Activated T-cell treated with anti-CD3 and anti-CD28 coated beads, Interleukin-2, amount 50 U/mL, for 1 hour (primary cell): ENCODE results near the gene CLASP1.
"Not testable (repeated sequence)": the region's sequence is repeated elsewhere in the genome, so short reads cannot be mapped to it uniquely, and the experiment has no call there.

Experiments
- DNase-seq: peaks from one replicate; pipeline ENCODE4 v3.0.0-alpha.2; 2020

The CLASP1 gene

DNA sequence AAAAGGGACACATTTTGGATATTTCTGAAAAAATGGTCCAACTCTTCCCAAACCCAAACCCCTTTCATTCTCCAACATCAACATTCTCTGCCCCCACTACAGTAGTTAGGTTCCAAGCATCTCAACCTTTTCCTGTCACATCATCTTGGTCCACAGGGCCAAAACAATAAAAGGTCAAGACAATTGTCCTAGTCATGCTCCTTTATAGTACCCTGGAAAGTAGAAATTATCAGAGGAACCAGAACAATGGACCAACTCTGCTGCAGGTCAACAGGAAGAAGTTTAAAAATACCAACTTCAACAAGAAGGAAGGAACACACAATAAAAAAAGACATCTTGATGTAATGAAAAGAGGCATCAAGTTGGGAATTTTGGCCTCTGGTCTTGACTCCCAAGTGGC is 36.1 kb downstream of the CLASP1 start:
- no peak for DNase-seq

GRCh38 chr2:121611730-121612705 is 37.2 kb downstream of the CLASP1 start:
- no peak for DNase-seq

- not testable (repeated sequence) for DNase-seq
Observed at GRCh38 chr2:121611048-121611649, 38.1 kb downstream of the CLASP1 start.

GRCh38 chr2:121610487-121610874 is 38.8 kb downstream of the CLASP1 start:
- DNase-seq = not testable (repeated sequence)

GRCh38 chr2:121608967-121609366 is 40.3 kb downstream of the CLASP1 start:
- no peak for DNase-seq

GRCh38 chr2:121608367-121608766 is 40.9 kb downstream of the CLASP1 start:
- DNase-seq = no peak

DNA sequence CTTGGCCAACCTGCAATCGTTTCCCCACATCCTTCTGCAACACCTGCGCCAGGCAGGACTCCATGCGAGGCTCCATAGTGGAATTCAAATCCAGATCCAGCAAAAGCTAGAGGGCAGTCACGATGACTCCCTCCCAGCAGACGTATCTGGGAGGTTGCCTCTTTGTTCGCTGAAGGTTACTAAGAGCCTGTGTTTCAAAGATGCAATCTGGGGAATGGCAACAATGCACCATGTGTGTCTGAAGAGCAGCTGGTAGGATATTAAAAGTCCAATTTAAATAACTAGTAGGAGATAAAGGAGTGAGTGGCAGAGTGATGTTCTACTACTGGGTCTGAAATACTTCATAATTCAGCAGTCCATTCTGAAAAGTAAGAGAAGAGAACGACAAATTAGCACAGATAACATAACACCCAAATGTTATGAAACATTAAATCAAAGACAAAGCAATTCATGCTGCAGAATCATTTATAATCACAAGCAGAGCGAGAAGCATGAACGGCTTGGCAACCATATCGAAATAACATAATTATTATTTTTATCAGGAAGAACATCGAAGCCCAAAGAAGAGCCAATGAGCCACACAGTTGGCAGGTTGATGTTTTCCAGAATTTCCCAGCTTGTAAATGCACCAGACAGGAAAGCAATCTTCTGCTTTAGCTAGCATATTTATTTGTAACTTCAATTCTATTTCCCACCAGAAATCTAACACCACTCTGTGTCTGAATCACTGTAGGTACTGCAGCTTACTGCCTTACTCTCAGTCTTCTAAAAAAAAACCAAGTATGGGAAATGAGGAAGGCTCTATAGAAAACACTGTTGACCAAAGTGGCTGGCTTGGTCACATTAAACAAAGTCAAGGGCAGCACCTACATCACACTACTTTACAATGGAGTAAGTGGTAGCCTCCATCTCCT is 43.2 kb downstream of the CLASP1 start:
- no peak for DNase-seq

DNA sequence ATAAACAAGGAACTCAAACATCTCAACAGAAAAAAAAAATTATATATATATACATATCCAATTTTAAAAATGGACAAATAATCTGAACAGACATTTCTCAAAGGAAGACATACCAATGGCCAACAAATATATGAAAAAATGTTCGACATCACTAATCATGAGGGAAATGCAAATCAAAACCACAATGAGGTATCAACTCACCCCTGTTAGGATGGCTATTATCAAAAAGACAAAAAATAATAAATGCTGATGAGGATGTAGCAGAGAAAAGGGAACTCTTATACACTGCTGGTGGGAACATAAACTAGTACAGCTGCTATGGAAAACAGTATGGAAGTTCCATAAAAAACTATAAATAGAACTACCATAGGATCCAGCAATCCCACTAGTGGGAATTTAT is 46.1 kb downstream of the CLASP1 start:
- DNase-seq = no peak

DNA sequence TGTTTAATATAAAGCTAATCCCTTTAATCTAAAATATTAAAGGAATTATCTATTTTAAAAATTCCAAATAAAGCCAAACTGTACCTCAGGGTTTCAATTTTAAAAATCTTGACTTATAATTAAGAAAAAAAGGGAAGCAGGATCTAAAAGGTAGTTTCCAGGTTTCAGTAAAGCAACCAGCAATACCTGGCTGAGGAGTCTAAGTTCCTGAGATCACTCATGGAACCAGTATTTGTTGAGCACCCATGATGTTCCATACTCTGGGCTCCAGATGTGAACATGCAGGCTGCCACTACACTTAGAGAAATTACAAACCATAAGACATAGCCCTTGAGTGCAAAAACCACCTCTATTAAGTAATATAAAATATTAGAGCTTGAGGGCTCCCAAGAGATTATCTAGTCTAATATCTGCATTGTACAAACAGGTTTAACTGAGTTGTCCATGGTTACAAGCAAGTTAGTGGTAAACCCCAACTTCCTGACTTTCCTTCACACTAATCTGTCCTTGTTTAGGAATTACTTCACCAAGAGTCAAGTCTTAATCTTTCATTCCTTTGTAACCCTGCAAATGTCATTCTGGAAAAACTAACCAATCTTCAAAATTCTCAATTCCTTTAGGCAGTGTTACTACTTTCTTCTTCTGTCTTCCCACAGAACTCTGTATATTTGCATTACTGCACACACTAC is 49.2 kb downstream of the CLASP1 start:
- DNase-seq = no peak

GRCh38 chr2:121598087-121598486 is 51.2 kb downstream of the CLASP1 start:
- DNase-seq = no peak

- DNase-seq = no peak
Observed at GRCh38 chr2:121596221-121597080, 52.8 kb downstream of the CLASP1 start.

DNA sequence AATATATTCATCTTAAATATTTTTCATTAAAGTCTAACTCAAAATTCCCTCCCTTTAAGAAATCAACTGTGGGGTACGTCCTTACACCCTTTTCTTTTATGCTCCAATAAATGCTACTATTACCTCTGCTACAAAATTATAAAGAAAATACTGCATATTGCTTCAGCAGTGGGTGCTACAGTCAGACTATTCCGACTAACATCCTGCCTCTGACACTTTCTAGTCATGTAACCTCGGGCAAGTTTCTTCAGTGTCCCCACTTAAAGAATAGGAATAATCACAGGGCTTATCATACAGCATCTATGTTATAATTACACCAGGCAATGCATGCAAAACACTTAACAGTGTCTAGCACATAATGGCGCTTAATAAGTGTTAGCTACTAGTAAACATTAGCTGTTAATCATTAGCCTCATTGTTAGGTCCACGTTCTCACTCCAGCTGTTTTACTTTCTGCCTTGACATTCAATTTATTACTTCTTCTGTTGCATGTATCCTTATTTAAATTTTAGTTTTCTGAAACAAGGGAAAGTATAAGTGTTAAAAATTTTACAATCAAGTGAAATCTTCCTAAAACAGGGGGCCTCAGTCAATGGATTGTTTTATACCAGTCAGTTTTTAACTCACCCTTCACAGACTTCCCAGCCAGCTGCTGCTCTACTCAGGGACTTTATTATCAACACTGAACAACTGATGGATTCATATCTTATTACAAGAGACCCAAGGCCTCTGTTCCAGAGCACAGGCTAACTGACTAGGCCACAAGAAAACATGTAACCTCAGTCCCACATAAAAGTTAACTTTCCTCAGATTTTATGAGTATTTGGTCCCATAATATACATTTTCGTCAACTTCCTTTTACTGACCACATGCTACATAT is 54.0 kb downstream of the CLASP1 start:
- no peak for DNase-seq

- no peak for DNase-seq
Observed at GRCh38 chr2:121591199-121591598, 58.1 kb downstream of the CLASP1 start.

GRCh38 chr2:121588357-121588756 is 60.9 kb downstream of the CLASP1 start:
- no peak for DNase-seq

DNA sequence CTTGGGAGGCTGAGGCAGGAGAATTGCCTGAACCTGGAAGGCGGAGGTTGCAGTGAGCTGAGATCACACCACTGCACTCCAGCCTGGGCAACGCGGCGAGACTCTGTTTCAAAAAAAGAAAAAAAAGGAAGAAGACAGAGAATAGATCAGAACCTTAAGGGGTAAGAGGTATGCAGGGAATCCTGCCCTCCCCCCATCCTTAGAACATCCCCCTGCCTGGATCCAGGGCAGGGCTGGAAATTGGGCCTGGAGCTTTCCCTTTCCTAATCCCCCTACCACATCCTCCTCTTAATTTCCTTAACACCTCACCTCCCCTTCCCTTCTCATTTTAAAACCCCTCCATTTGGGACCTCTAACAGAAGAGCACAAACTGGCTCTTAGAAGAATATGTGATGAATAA is 62.1 kb downstream of the CLASP1 start:
- DNase-seq = no peak

DNA sequence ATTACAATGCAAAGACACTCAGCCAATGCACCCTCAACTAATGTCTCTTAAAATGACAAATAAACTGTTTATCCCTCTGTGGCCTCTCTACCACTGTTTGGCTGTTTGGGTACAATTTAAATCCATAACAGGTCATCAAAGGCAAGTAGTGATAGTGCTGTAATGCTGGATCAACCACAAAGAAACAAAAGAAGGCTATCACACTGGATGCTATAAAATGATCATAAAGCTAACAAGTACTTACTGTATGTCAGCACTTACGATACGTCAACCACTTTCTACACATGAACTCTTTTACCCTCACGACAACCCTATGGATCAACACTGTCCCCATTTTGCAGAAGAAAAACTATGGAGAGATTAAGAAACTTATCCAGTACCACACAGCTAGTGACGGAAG is 64.5 kb downstream of the CLASP1 start:
- DNase-seq = no peak

- no peak for DNase-seq
Observed at GRCh38 chr2:121583555-121583954, 65.7 kb downstream of the CLASP1 start.

DNA sequence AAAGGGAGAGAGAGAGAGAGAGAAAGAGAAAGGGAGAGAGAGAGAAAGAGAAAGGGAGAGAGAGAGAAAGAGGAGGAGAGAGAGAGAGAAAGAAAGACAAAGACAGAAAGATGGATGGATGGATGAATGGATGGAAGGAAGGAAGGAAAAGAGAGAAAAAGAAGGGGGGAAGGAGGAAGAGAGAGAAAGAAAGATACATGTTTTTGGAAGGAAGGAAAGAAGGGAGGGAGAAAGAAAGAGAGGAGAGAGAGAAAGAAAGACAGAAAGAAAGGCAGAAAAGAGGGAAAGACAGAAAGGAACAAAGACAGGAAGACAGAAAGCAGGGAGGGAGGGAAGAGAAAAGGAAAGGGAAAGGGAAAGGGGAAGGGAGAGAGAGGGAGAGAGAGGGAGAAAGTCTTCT is 67.0 kb downstream of the CLASP1 start:
- DNase-seq = no peak

- no peak for DNase-seq
Observed at GRCh38 chr2:121579309-121579708, 70.0 kb downstream of the CLASP1 start.

DNA sequence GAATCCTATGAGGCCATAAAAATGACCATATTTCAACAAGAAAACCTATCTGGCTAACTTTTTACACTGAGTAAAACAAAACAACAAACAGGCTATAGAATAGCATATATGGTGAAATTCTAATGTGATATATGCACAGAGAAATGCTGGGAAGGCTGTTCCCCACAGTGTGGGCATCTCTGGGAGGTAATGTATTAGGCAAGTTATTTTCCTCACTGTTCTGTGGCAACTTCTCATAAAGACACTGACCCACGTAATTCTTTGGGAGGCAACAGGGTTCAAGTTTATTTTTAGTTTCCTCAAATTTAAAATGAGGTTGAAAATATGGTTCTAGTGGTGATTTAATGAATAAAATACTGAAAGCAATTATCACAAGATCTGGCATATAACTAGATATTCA is 71.9 kb downstream of the CLASP1 start:
- DNase-seq = no peak

GRCh38 chr2:121576263-121576662 is 73.0 kb downstream of the CLASP1 start:
- no peak for DNase-seq
